ENCODE measurements around the gene TBX15.

GRCh38 chr1:118866330-118866729 is 121.8 kb downstream of the TBX15 start:
- TF ChIP-seq CTCF (IDR thresholded peaks at IDR 0.05) (no peak), POLR2A (IDR thresholded peaks at IDR 0.05) (no peak)
